HEK293 (cell line): Measurements from ENCODE around the gene TBX4.

Source experiments
- CTCF ChIA-PET: fragments of 350-600 bp; formaldehyde crosslinking; extraction: SDS; loops from one replicate; lab custom pipeline; 2021; ENCODE audit warnings: antibody characterized with exemption; lab: Yijun Ruan, JAX
- POLR2A ChIA-PET: fragments of 300-600 bp; formaldehyde crosslinking; extraction: SDS; loops from one replicate; lab custom pipeline; 2020; ENCODE audit warnings: antibody characterized with exemption, inconsistent platforms; lab: Yijun Ruan, JAX
- H3K27ac ChIP-seq: fragments of 200-500 bp; sonication (Bioruptor generic); 2 replicates; pipeline ENCODE4 v1.5.1; 2014; ENCODE audit warnings: low read depth, low read length, control low read depth, inconsistent platforms; ENCODE audit errors: extremely low read depth
- H3K36me3 ChIP-seq, 2 experiments: fragments of 200-500 bp in 1 of 2; sonication (Bioruptor generic) in 1 of 2; 1 replicate in 1 of 2; 2 replicates in 1 of 2; pipeline ENCODE4 v1.5.1; 2014 to 2017; ENCODE audit warnings: inconsistent platforms in 2 of 2, low read length in 2 of 2; ENCODE audit not compliant: control insufficient read depth in 2 of 2, insufficient read depth in 1 of 2
- H3K4me1 ChIP-seq: fragments of 200-500 bp; sonication (Bioruptor generic); 2 replicates; pipeline ENCODE4 v1.5.1; 2014; ENCODE audit warnings: mild to moderate bottlenecking, low read length, inconsistent platforms; ENCODE audit not compliant: control insufficient read depth, insufficient read depth
- H3K4me3 ChIP-seq: 2 replicates; pipeline ENCODE4 v1.5.1; 2011; ENCODE audit warnings: low read depth, mild to moderate bottlenecking, control low read depth, low read length, moderate library complexity
- H3K9me3 ChIP-seq: fragments of 200-500 bp; sonication (Bioruptor generic); 2 replicates; pipeline ENCODE4 v1.5.1; 2014; ENCODE audit warnings: low read depth, low read length, inconsistent platforms; ENCODE audit not compliant: control insufficient read depth, insufficient read depth
- GLIS2 ChIP-seq: fragments of 450-650 bp; formaldehyde crosslinking; IDR thresholded peaks from 2 replicates; pipeline ENCODE4 v1.5.1; 2016; ENCODE audit warnings: missing biosample characterization, missing genetic modification characterization
- IKZF3 ChIP-seq: fragments of 450-650 bp; IDR thresholded peaks from 2 replicates; pipeline ENCODE4 v1.5.0; 2018; ENCODE audit warnings: missing biosample characterization, mild to moderate bottlenecking, missing genetic modification characterization, moderate library complexity
- KLF1 ChIP-seq: fragments of 450-650 bp; formaldehyde crosslinking; IDR thresholded peaks from 2 replicates; pipeline ENCODE4 v1.5.1; 2016; ENCODE audit warnings: missing biosample characterization, missing genetic modification characterization
- KLF17 ChIP-seq: fragments of 450-650 bp; formaldehyde crosslinking; IDR thresholded peaks from 2 replicates; pipeline ENCODE4 v1.5.1; 2016; ENCODE audit warnings: missing biosample characterization, missing genetic modification characterization
- KLF7 ChIP-seq: fragments of 450-650 bp; formaldehyde crosslinking; IDR thresholded peaks from 2 replicates; pipeline ENCODE4 v1.5.1; 2016; ENCODE audit warnings: missing biosample characterization, missing genetic modification characterization, borderline replicate concordance
- RBAK ChIP-seq: fragments of 450-650 bp; formaldehyde crosslinking; IDR thresholded peaks from 2 replicates; pipeline ENCODE4 v1.5.1; 2016; ENCODE audit warnings: missing biosample characterization, missing genetic modification characterization
- REST ChIP-seq: fragments of 450-650 bp; formaldehyde crosslinking; IDR thresholded peaks from 2 replicates; pipeline ENCODE4 v1.5.1; 2016; ENCODE audit warnings: missing biosample characterization, missing genetic modification characterization
- SCRT2 ChIP-seq: fragments of 450-650 bp; formaldehyde crosslinking; IDR thresholded peaks from 2 replicates; pipeline ENCODE4 v1.5.1; 2016; ENCODE audit warnings: missing biosample characterization, missing genetic modification characterization
- TCF7L2 ChIP-seq: IDR thresholded peaks from 2 replicates; pipeline ENCODE4 v1.6.1; 2011; ENCODE audit warnings: low read depth, mild to moderate bottlenecking, inconsistent platforms, low read length, moderate library complexity, borderline replicate concordance
- ZBTB7A ChIP-seq: fragments of 450-650 bp; formaldehyde crosslinking; IDR thresholded peaks from 2 replicates; pipeline ENCODE4 v1.5.1; 2016; ENCODE audit warnings: low read depth, missing biosample characterization, missing genetic modification characterization
- ZNF121 ChIP-seq: fragments of 450-650 bp; formaldehyde crosslinking; IDR thresholded peaks from 2 replicates; pipeline ENCODE4 v1.5.1; 2016; ENCODE audit warnings: missing biosample characterization, missing genetic modification characterization
- ZNF501 ChIP-seq: fragments of 450-650 bp; formaldehyde crosslinking; IDR thresholded peaks from 2 replicates; pipeline ENCODE4 v1.5.1; 2016; ENCODE audit warnings: missing biosample characterization, missing genetic modification characterization
- ZNF510 ChIP-seq: fragments of 450-650 bp; formaldehyde crosslinking; IDR thresholded peaks from 2 replicates; pipeline ENCODE4 v1.5.1; 2018; ENCODE audit warnings: mild to moderate bottlenecking, missing genetic modification characterization, missing biosample characterization; ENCODE audit not compliant: insufficient replicate concordance
- ZNF548 ChIP-seq: fragments of 450-650 bp; formaldehyde crosslinking; IDR thresholded peaks from 2 replicates; pipeline ENCODE4 v1.5.1; 2016; ENCODE audit warnings: missing biosample characterization, missing genetic modification characterization
- ZNF645 ChIP-seq: fragments of 450-650 bp; formaldehyde crosslinking; IDR thresholded peaks from 2 replicates; pipeline ENCODE4; 2016; ENCODE audit warnings: missing biosample characterization, missing genetic modification characterization
- TF ChIP-seq, protein P1 (sequence below): fragments of 450-650 bp; formaldehyde crosslinking; IDR thresholded peaks from 2 replicates; pipeline ENCODE4 v1.5.1; 2016; ENCODE audit warnings: missing biosample characterization, missing genetic modification characterization
- TF ChIP-seq, protein P2 (sequence below): fragments of 450-650 bp; formaldehyde crosslinking; IDR thresholded peaks from 2 replicates; pipeline ENCODE4 v1.5.1; 2016; ENCODE audit warnings: missing biosample characterization, missing genetic modification characterization
- TF ChIP-seq, protein P3 (sequence below): fragments of 450-650 bp; formaldehyde crosslinking; IDR thresholded peaks from 2 replicates; pipeline ENCODE4 v1.5.1; 2016; ENCODE audit warnings: missing biosample characterization, missing genetic modification characterization

TBX4 gene

DNA sequence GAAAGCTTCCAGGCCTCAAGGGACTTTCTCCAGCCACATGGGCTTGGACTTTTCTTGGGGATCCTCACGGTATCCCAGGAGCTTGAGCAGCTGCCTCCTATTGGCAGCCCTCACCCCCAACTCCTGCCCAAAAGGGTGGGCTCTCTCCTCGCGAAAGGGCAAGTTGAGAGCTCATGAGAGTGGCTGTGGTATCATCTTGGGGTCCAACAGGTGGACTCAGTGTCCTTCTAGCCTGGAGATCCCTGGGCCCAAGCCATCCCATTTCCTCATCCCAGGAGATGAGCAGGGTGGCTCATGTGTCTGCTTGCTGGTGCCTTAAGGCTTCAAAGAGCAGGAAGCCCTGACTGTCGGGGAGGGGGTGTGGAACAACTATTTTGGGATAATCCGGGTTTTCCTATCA, 17.7 kb downstream of the TBX4 start:
- ChIA-PET POLR2A (no interaction called here), CTCF (interaction anchor here (0.6 to 1.0 kb wide), 3 partner anchors 10 to 421 kb away, joined by 3 to 5 read pairs (median 3); no protein-coding TSS in a partner anchor)
- no peak for TF ChIP-seq ZBTB7A
- TF ChIP-seq ZNF548, result no peak
- TF ChIP-seq KLF17 (tag by site-specific recombination), result no peak
- peak; percentile 76 for TF ChIP-seq SCRT2 (tag by site-specific recombination)
- TF ChIP-seq, protein P1, sequence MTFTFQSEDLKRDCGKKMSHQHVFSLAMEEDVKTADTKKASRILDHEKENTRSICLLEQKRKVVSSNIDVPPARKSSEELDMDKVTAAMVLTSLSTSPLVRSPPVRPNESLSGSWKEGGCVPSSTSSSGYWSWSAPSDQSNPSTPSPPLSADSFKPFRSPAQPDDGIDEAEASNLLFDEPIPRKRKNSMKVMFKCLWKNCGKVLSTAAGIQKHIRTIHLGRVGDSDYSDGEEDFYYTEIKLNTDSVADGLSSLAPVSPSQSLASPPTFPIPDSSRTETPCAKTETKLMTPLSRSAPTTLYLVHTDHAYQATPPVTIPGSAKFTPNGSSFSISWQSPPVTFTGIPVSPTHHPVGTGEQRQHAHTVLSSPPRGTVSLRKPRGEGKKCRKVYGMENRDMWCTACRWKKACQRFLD (tag by site-specific recombination), result no peak
- TF ChIP-seq IKZF3 (tag by site-specific recombination), result no peak
- no peak for TF ChIP-seq ZNF645 (tag by site-specific recombination)

GRCh38 chr17:61470530-61471136, 18.4 kb downstream of the TBX4 start:
- Histone ChIP-seq H3K36me3 (no peaks in the 10 kb centered on the region), H3K4me3 (no peak overlapping the region), H3K9me3 (no peaks in the 10 kb centered on the region), H3K4me1 (peaks cover 6% of the 10 kb centered on the region), H3K27ac (no peak overlapping the region)
- POLR2A ChIA-PET, result interaction anchor here (0.8 kb wide), 1 partner anchor 16 kb away, joined by 3 read pairs; no protein-coding TSS in a partner anchor
- CTCF ChIA-PET, result interaction anchor here (0.8 to 1.0 kb wide), 3 partner anchors 11 to 57 kb away, joined by 3 to 5 read pairs (median 3); no protein-coding TSS in a partner anchor
- TF ChIP-seq, protein P2, sequence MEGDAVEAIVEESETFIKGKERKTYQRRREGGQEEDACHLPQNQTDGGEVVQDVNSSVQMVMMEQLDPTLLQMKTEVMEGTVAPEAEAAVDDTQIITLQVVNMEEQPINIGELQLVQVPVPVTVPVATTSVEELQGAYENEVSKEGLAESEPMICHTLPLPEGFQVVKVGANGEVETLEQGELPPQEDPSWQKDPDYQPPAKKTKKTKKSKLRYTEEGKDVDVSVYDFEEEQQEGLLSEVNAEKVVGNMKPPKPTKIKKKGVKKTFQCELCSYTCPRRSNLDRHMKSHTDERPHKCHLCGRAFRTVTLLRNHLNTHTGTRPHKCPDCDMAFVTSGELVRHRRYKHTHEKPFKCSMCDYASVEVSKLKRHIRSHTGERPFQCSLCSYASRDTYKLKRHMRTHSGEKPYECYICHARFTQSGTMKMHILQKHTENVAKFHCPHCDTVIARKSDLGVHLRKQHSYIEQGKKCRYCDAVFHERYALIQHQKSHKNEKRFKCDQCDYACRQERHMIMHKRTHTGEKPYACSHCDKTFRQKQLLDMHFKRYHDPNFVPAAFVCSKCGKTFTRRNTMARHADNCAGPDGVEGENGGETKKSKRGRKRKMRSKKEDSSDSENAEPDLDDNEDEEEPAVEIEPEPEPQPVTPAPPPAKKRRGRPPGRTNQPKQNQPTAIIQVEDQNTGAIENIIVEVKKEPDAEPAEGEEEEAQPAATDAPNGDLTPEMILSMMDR, result 0 out of 2 replicates have a peak, but pooled peaks have one; percentile 11
- TF ChIP-seq ZNF501 (tag by site-specific recombination), result no peak

More for the DNA sequence above, 17.7 kb downstream of the TBX4 start:
- no peak overlapping the region for H3K27ac ChIP-seq
- no peaks in the 10 kb centered on the region for H3K36me3 ChIP-seq
- H3K4me1 ChIP-seq, result peaks cover 6% of the 10 kb centered on the region
- no peaks in the 10 kb centered on the region for H3K9me3 ChIP-seq
- H3K4me3 ChIP-seq, result no peak overlapping the region

DNA sequence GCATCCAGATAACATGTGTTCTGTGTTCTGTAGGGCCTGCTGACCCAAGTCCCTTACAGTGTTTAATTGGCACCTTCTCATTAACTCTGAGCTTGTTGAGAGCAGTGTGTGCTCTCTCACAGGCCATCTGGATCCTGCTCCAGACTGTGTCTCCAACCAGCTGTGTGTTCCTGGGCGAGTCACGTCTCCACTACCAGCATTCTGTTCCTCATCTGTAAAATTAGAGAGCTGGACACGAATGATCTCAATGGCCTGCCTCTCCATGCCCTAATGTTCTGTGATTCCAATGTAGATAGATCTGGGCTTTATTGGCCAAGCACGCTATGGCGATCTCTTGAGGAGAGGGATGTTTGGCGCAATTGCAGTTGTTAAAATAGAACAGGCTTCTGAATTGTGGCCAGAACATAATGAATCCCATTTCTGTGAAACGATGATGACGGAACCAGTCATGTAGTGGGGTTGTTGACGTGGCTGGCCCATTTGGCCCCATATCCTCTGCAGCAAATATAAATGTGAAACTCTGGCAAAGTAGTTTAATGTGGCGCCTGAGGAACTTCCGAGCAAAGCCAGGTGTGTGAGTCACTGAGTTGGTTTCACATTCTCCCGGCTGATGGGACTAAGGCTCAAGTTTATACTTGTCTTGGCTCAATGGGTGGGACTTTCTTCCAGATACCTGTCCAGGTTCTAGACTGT, 22.2 kb downstream of the TBX4 start:
- TF ChIP-seq REST (tag by site-specific recombination), result no peak
- TF ChIP-seq TCF7L2, result no peak
- no peak for TF ChIP-seq KLF1 (tag by site-specific recombination)
- TF ChIP-seq, protein P3, sequence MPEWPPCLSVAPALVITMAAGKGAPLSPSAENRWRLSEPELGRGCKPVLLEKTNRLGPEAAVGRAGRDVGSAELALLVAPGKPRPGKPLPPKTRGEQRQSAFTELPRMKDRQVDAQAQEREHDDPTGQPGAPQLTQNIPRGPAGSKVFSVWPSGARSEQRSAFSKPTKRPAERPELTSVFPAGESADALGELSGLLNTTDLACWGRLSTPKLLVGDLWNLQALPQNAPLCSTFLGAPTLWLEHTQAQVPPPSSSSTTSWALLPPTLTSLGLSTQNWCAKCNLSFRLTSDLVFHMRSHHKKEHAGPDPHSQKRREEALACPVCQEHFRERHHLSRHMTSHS, result no peak
- no peak for TF ChIP-seq KLF7
- TF ChIP-seq, protein P1 (tag by site-specific recombination), result no peak
- no peak for TF ChIP-seq GLIS2 (tag by site-specific recombination)
- no peak for TF ChIP-seq ZNF121 (tag by site-specific recombination)
- no peak for TF ChIP-seq ZNF510 (tag by site-specific recombination)
- no peak for TF ChIP-seq RBAK
- TF ChIP-seq, all 188 proteins: peak for 0
- ChIA-PET CTCF (interaction anchor here (0.9 to 1.2 kb wide), 2 partner anchors 10 to 109 kb away, joined by 3 to 5 read pairs; no protein-coding TSS in a partner anchor), POLR2A (interaction anchor here (0.8 kb wide), 1 partner anchor 13 kb away, joined by 3 read pairs; no protein-coding TSS in a partner anchor)
- no peak overlapping the region for H3K27ac ChIP-seq
- H3K9me3 ChIP-seq, result no peaks in the 10 kb centered on the region
- no peaks in the 10 kb centered on the region for H3K4me1 ChIP-seq
- H3K36me3 ChIP-seq, result no peaks in the 10 kb centered on the region
- no peak overlapping the region for H3K4me3 ChIP-seq
